GM12875 (cell line): ENCODE measurements around the gene ASPDH.

Experiments
- H3K4me3 ChIP-seq: one replicate; pipeline ENCODE4 v1.5.1; 2011; ENCODE audit warnings: low read depth, low read length, control low read depth
- CTCF ChIP-seq: IDR thresholded peaks from 2 replicates; pipeline ENCODE4 v1.5.1; 2011; ENCODE audit warnings: low read depth, mild to moderate bottlenecking, control low read depth, inconsistent platforms, low read length, moderate library complexity, borderline replicate concordance; ENCODE audit not compliant: insufficient read depth

Gene ASPDH

DNA sequence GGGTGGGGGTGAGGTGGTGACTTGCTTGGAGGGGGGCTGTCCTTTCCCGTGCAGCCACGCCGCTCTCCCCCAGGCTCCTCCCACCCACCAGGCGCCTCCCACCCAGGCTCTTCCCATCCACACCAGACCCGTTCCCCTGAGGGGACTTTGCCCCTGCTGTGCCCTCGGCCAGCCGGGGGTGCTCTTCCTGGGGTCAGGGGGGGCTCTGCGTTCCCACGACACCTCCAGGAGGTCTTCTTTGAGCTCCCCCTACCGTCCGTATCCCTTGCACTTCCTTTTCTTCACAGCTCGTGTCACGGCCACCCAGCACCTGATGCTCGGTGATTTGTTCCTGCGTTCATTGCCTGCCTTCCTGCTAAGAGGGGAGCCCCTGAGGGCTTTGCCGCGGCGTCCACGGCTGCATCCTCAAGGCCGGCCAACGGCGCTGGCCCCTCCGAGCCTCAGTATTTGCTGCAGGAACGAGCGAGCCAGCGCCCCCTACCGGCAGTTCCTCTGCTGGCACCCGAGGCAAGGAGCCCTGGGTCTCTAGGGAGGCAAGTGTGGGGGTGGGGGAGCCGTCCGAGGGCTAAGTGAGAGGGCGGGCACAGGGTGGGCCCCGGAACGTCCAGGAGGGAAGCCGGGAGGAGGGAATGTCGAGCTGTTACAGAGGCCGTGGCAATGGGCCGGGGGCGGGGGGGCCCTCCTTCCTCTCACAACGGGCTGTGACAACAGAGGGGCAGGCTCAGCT lies 42.7 kb upstream of the ASPDH start:
- peak overlapping the region; percentile 6 for H3K4me3 ChIP-seq
- peak; percentile 88 for TF ChIP-seq CTCF

- no peak overlapping the region for H3K4me3 ChIP-seq
- TF ChIP-seq CTCF, result no peak
Measured at GRCh38 chr19:50555450-50556281, 42.0 kb upstream of the ASPDH start.

- no peak overlapping the region for H3K4me3 ChIP-seq
- TF ChIP-seq CTCF, result no peak
Measured at GRCh38 chr19:50555033-50555432, 41.3 kb upstream of the ASPDH start.

DNA sequence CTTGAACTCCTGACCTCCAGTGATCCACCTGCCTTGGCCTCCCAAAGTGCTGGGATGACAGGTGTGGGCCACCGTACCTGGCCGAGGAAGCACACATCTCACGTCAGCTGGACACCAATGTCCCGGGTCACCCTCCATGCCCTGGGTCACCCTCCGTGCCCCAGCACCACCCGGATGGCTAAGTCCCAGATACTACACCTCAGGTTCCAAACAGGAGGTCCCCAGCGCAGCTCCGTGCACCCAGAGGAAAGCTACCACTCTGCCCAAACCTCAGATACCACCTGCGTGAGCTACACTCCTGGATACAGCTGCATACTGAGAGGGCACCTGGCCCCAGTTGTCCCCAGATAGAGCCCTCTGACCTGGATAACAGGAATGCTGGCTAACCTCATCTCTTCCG lies 40.5 kb upstream of the ASPDH start:
- TF ChIP-seq CTCF, result no peak
- H3K4me3 ChIP-seq, result no peak overlapping the region

DNA sequence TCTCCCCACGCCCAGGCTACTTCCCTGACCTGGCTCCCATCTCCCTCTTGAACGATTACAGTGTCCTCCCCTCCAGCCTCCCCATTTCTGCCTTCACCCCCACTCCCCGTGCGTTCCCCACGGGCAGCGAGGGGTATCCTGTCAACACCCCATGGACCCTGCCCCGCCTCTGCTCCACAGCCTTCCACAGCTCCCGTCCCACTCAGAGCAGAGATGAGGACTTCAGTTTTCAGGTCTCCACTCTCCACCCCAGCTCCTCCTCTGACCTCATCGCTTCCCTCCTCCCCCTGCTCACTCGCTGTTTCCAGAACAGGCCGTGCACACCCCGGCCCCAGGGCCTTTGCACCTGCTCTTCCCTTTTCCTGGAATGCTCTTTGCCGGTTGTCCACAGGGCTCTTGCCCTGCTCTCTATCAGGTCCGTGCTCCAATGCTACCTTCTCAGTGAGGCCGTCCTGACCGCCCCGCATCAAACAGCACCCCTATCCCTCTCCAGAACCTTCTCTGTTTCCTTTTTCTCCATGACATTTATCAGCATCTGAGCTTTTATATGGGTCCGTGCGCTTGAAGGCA lies 39.5 kb upstream of the ASPDH start:
- no peak overlapping the region for H3K4me3 ChIP-seq
- no peak for TF ChIP-seq CTCF

GRCh38 chr19:50552540-50552939 lies 38.8 kb upstream of the ASPDH start:
- no peak overlapping the region for H3K4me3 ChIP-seq
- TF ChIP-seq CTCF, result no peak

- TF ChIP-seq CTCF, result no peak
- no peak overlapping the region for H3K4me3 ChIP-seq
Measured at GRCh38 chr19:50551715-50552187, 38.0 kb upstream of the ASPDH start.
